H1 (cell line): Measurements from ENCODE around the gene P2RX1. TPM values are rescaled to one million over a fixed set of nuclear protein-coding genes. Genes with fewer than 3 reads are reported as not detected.

ENCODE experiments used
- CTCF ChIA-PET: fragments of 300-600 bp; sonication (Branson Sonifier 250); formaldehyde crosslinking; loops from one replicate; lab custom pipeline; 2021; ENCODE audit not compliant: partially characterized antibody; lab: Charles Lee
- POLR2A ChIA-PET: fragments of 300-600 bp; sonication (Branson Sonifier 250); formaldehyde crosslinking; loops from one replicate; lab custom pipeline; 2021; ENCODE audit warnings: inconsistent platforms; ENCODE audit not compliant: partially characterized antibody; lab: Charles Lee
- DNase-seq, 2 experiments: peaks; one replicate each; pipeline versions ENCODE4 v3.0.0 to v3.0.0-alpha.2; 2010 to 2022; ENCODE audit warnings: low spot score in 2 of 2, low read depth in 1 of 2, mixed read lengths in 1 of 2
- FAIRE-seq: peaks from 2 replicates; lab custom pipeline; 2011; peaks lifted over from hg19 to GRCh38; lab: Jason Lieb, UNC
- H2AFZ ChIP-seq: 2 replicates; pipeline ENCODE4 v1.8.1; 2012; ENCODE audit warnings: low read length, inconsistent platforms
- H2AK5ac ChIP-seq: 2 replicates; pipeline ENCODE4 v1.6.1; 2013; ENCODE audit warnings: low read depth, low read length
- H2BK120ac ChIP-seq: replicated peaks from 2 replicates; pipeline ENCODE3; 2013; ENCODE audit warnings: low read depth, low read length, inconsistent platforms
- H2BK12ac ChIP-seq: 2 replicates; pipeline ENCODE4 v1.6.1; 2013; ENCODE audit warnings: low read depth, low read length
- H2BK15ac ChIP-seq: 2 replicates; pipeline ENCODE4 v1.6.1; 2013; ENCODE audit warnings: low read length
- H2BK20ac ChIP-seq: 2 replicates; pipeline ENCODE4 v1.6.1; 2013; ENCODE audit warnings: low read length
- H2BK5ac ChIP-seq: 2 replicates; pipeline ENCODE4 v1.6.1; 2013; ENCODE audit warnings: low read depth, low read length
- H3K14ac ChIP-seq: 2 replicates; pipeline ENCODE4 v1.6.1; 2013; ENCODE audit warnings: inconsistent platforms; ENCODE audit not compliant: insufficient read length
- H3K18ac ChIP-seq: 2 replicates; pipeline ENCODE4 v1.6.1; 2013; ENCODE audit warnings: low read length; ENCODE audit errors: extremely low read depth
- H3K23ac ChIP-seq: 2 replicates; pipeline ENCODE4 v1.6.1; 2013; ENCODE audit warnings: inconsistent platforms; ENCODE audit not compliant: insufficient read length
- H3K23me2 ChIP-seq: 2 replicates; pipeline ENCODE4 v1.6.1; 2013; ENCODE audit warnings: low read depth, low read length
- H3K27ac ChIP-seq: 2 replicates; pipeline ENCODE4 v1.6.1; 2011; ENCODE audit warnings: low read depth, low read length, inconsistent platforms
- H3K27me3 ChIP-seq, 4 experiments: replicated peaks in 1 of 4; 1 replicate in 1 of 4; 2 replicates in 3 of 4; pipeline versions ENCODE4 v1.6.1 to v1.8.1; 2011 to 2013; ENCODE audit warnings: low read length in 3 of 4, mild to moderate bottlenecking in 3 of 4, inconsistent platforms in 2 of 4, mixed read lengths in 2 of 4, moderate library complexity in 1 of 4; ENCODE audit not compliant: control insufficient read depth in 3 of 4, insufficient read depth in 3 of 4; ENCODE audit errors: extremely low read depth in 1 of 4
- H3K36me3 ChIP-seq, 4 experiments: 2 replicates each; pipeline versions ENCODE4 v1.6.1 to v1.8.1; 2011 to 2013; ENCODE audit warnings: mild to moderate bottlenecking in 4 of 4, low read length in 3 of 4, moderate library complexity in 2 of 4, control low read depth in 1 of 4, inconsistent platforms in 1 of 4; ENCODE audit not compliant: insufficient read depth in 4 of 4, control insufficient read depth in 2 of 4
- H3K4ac ChIP-seq: replicated peaks from 2 replicates; pipeline ENCODE3; 2013; ENCODE audit warnings: low read length, low read depth, mixed read lengths, inconsistent platforms; ENCODE audit not compliant: insufficient read length
- H3K4me1 ChIP-seq, 4 experiments: replicated peaks in 1 of 4; 1 replicate in 1 of 4; 2 replicates in 3 of 4; pipeline versions ENCODE4 v1.6.1 to v1.8.1; 2011 to 2013; ENCODE audit warnings: low read length in 3 of 4, inconsistent platforms in 2 of 4, mixed read lengths in 1 of 4; ENCODE audit not compliant: insufficient read depth in 4 of 4, control insufficient read depth in 3 of 4
- H3K4me2 ChIP-seq, 2 experiments: 2 replicates each; pipeline versions ENCODE4 v1.6.1 to v1.8.1; 2011 to 2013; ENCODE audit warnings: low read depth in 2 of 2, low read length in 2 of 2, control low read depth in 1 of 2, inconsistent platforms in 1 of 2, mild to moderate bottlenecking in 1 of 2; ENCODE audit not compliant: insufficient read depth in 1 of 2
- H3K4me3 ChIP-seq, 4 experiments: fragments of 200-600, 300-600 bp in 1 of 4; sonication (generic), shearing (Covaris generic), sonication (Bioruptor Twin) in 1 of 4; 2 replicates each; pipeline versions ENCODE4 v1.5.1 to v1.8.1; 2011 to 2016; ENCODE audit warnings: low read length in 4 of 4, low read depth in 3 of 4, control low read depth in 2 of 4, inconsistent platforms in 2 of 4, mild to moderate bottlenecking in 2 of 4, mixed read lengths in 1 of 4, moderate library complexity in 1 of 4; ENCODE audit not compliant: insufficient read depth in 2 of 4; ENCODE audit errors: extremely low read depth in 1 of 4
- H3K56ac ChIP-seq: replicated peaks from 2 replicates; pipeline ENCODE3; 2013; ENCODE audit warnings: low read depth, mild to moderate bottlenecking, mixed read lengths, low read length, inconsistent platforms; ENCODE audit not compliant: insufficient read length
- H3K79me1 ChIP-seq: 2 replicates; pipeline ENCODE4 v1.6.1; 2013; ENCODE audit warnings: low read depth, low read length, control low read depth
- H3K79me2 ChIP-seq, 2 experiments: 2 replicates each; pipeline versions ENCODE4 v1.6.1 to v1.8.1; 2012 to 2013; ENCODE audit warnings: low read length in 2 of 2, mild to moderate bottlenecking in 2 of 2, inconsistent platforms in 1 of 2; ENCODE audit not compliant: insufficient read depth in 2 of 2, control insufficient read depth in 1 of 2
- H3K9ac ChIP-seq, 4 experiments: replicated peaks in 1 of 4; 1 replicate in 1 of 4; 2 replicates in 3 of 4; pipeline versions ENCODE4 v1.6.1 to v1.8.1; 2011 to 2013; ENCODE audit warnings: low read depth in 3 of 4, low read length in 3 of 4, control low read depth in 2 of 4, mild to moderate bottlenecking in 2 of 4, moderate library complexity in 2 of 4, inconsistent platforms in 1 of 4; ENCODE audit errors: extremely low read depth in 1 of 4
- H3K9me3 ChIP-seq, 2 experiments: 2 replicates each; pipeline versions ENCODE4 v1.6.1 to v1.8.1; 2012 to 2013; ENCODE audit warnings: mild to moderate bottlenecking in 2 of 2, moderate library complexity in 2 of 2, control low read depth in 1 of 2, inconsistent platforms in 1 of 2, low read depth in 1 of 2, low read length in 1 of 2, mixed read lengths in 1 of 2; ENCODE audit not compliant: insufficient read depth in 2 of 2
- H4K20me1 ChIP-seq, 2 experiments: replicated peaks in 1 of 2; 2 replicates each; pipeline versions ENCODE3 to v1.8.1; 2011 to 2013; ENCODE audit warnings: inconsistent platforms in 2 of 2, low read length in 2 of 2, mild to moderate bottlenecking in 1 of 2; ENCODE audit not compliant: insufficient read depth in 2 of 2, control insufficient read depth in 1 of 2
- H4K5ac ChIP-seq: 2 replicates; pipeline ENCODE4 v1.6.1; 2013; ENCODE audit warnings: low read length, low read depth, mixed read lengths, inconsistent platforms; ENCODE audit not compliant: insufficient read length
- H4K8ac ChIP-seq: 2 replicates; pipeline ENCODE4 v1.8.0; 2013; ENCODE audit warnings: mild to moderate bottlenecking, moderate library complexity, low read length, inconsistent platforms; ENCODE audit not compliant: insufficient read depth; ENCODE audit errors: extremely low read depth
- H4K91ac ChIP-seq: replicated peaks from 2 replicates; pipeline ENCODE3; 2013; ENCODE audit warnings: low read length, mixed read lengths, inconsistent platforms; ENCODE audit not compliant: insufficient read length
- RFX5 ChIP-seq: IDR thresholded peaks from 2 replicates; pipeline ENCODE4 v1.6.1; 2011; ENCODE audit warnings: low read depth, low read length, improper control_type of control experiment, borderline replicate concordance
- WGBS, 2 experiments: shearing (Covaris generic) in 1 of 2; methylation state at CpG; one replicate each; pipeline versions ENCODE4 v1.1.6 to v1.1.7; 2013 to 2015; ENCODE audit warnings: low lambda C conversion rate in 2 of 2, mixed read lengths in 2 of 2, inconsistent platforms in 1 of 2, low coverage in 1 of 2, missing lambda C conversion rate in 1 of 2; ENCODE audit not compliant: insufficient replicate concordance in 2 of 2, insufficient coverage in 1 of 2, insufficient read length in 1 of 2; ENCODE audit errors: extremely low coverage in 1 of 2, missing lambda C conversion rate in 1 of 2; 5-methylcytosine and 5-hydroxymethylcytosine counted together
- polyA plus RNA-seq, 7 experiments: library from polyadenylated mRNA; depleted of rRNA in 3 of 7; stranded (reverse) in 5 of 7; unstranded in 2 of 7; fragments of >200 nt in 5 of 7; fragments of 200-250 nt in 2 of 7; gene quantifications; 1 replicate in 5 of 7; 2 replicates in 1 of 7; 4 replicates in 1 of 7; pipeline versions ENCODE4 v1.2.1 to v1.2.3, GENCODE V29; 2011 to 2013; ENCODE audit warnings: missing spikeins in 2 of 7, mixed read lengths in 2 of 7
- total RNA-seq: library from RNA; stranded (reverse); fragmentation: NEBNext Ultra II Directional; extraction: Animal tissue kit (Norgen Biotek cat#: 25700); gene quantifications from 2 replicates; pipeline ENCODE4 v1.2.1, GENCODE V29; 2021

The P2RX1 gene
- total and polyA plus RNA-seq, 2 of the 8 experiments (the other 6 are each of a cell fraction or from before 2014, with no cell fraction given), result 0.45 to 1.1 TPM

DNA sequence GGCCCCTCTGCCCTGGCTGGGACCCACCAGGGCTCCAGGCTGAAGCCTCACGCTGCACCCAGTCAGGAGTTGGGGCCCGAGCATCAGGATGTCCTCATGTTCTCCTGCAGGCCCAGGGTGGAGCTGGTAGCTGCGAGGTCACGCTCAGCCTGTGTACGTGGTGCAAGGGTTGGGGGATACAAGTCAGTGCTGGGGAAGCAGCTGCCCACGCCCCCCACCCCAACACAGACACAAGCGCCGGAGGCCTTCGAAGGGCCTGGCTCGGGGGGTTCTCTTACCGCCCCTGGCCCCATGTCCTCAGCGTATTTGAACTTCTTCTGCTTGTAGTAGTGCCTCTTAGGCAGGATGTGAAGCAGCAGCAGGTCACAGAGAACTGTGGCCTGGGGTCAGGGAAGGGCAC, 18.5 kb downstream of the P2RX1 start:
- Histone ChIP-seq H3K4me2 (no peak overlapping the region), H3K9me3 (no peaks in the 10 kb centered on the region), H4K5ac (no peak overlapping the region), H2AFZ (no peak overlapping the region), H3K56ac (no peak overlapping the region), H2BK5ac (no peak overlapping the region), H4K8ac (no peak overlapping the region), H3K4me1 (peaks cover 2 to 8% (median 7%) of the 10 kb centered on the region in 4 experiments), H3K27me3 (peaks cover 0 to 6% (median 1%) of the 10 kb centered on the region in 4 experiments; a peak in 3 of 7 replicates), H3K27ac (no peak overlapping the region), H3K4me3 (no peak overlapping the region), H3K18ac (no peak overlapping the region), H2BK20ac (no peak overlapping the region), H3K9ac (no peak overlapping the region), H3K23ac (no peak overlapping the region), H2BK12ac (no peak overlapping the region), H4K91ac (no peak overlapping the region), H3K14ac (no peak overlapping the region), H3K23me2 (peaks cover 6% of the 10 kb centered on the region; the same call in 1 of the 2 replicates), H3K36me3 (no peaks in the 10 kb centered on the region), H2AK5ac (no peak overlapping the region), H3K79me2 (no peaks in the 10 kb centered on the region), H2BK120ac (no peak overlapping the region), H3K4ac (no peak overlapping the region), H2BK15ac (no peak overlapping the region), H4K20me1 (no peaks in the 10 kb centered on the region), H3K79me1 (no peaks in the 10 kb centered on the region)
- TF ChIP-seq RFX5, result no peak
- no peak for DNase-seq
- WGBS, 2 experiments, result 87% methylated on average over 12 of the region's 12 CpGs; no CpG with 5 or more reads in 1 of the 2 experiments
- CTCF ChIA-PET, result interaction anchor here (0.8 to 13.2 kb wide), 7 partner anchors 10 to 112 kb away, joined by 3 to 131 read pairs (median 3); no protein-coding TSS in a partner anchor
- FAIRE-seq, result no peak
- POLR2A ChIA-PET, result no interaction called here
